ENCODE data around the gene KCNQ2.
A peak's percentile ranks its signal among the peaks of the same experiment; 100 is the strongest.

KCNQ2 gene

GRCh38 chr20:63423751-63424150 lies 48.7 kb downstream of the KCNQ2 start:
- Mint-ChIP-seq H3K9me3 (no peaks in the 10 kb centered on the region), H3K4me1 (no peaks in the 10 kb centered on the region), H3K27me3 (no peaks in the 10 kb centered on the region), H3K4me3 (no peak overlapping the region), H3K36me3 (ENCODE audit: low read depth) (no peaks in the 10 kb centered on the region), H3K27ac (no peak overlapping the region)
- no peak for ATAC-seq
- no peak for DNase-seq

- Mint-ChIP-seq H3K9me3 (no peaks in the 10 kb centered on the region), H3K36me3 (ENCODE audit: low read depth) (no peaks in the 10 kb centered on the region), H3K4me3 (no peak overlapping the region), H3K27ac (no peak overlapping the region), H3K27me3 (no peaks in the 10 kb centered on the region), H3K4me1 (no peaks in the 10 kb centered on the region)
- ATAC-seq: no peak
- no peak for DNase-seq
Measured at GRCh38 chr20:63422653-63423052, 49.8 kb downstream of the KCNQ2 start.

GRCh38 chr20:63421913-63422312 lies 50.5 kb downstream of the KCNQ2 start:
- Mint-ChIP-seq H3K9me3 (no peaks in the 10 kb centered on the region), H3K36me3 (ENCODE audit: low read depth) (no peaks in the 10 kb centered on the region), H3K27me3 (peaks cover 2% of the 10 kb centered on the region), H3K27ac (no peak overlapping the region), H3K4me3 (no peak overlapping the region), H3K4me1 (no peaks in the 10 kb centered on the region)
- no peak for ATAC-seq
- no peak for DNase-seq

- DNase-seq (no peak), ATAC-seq (no peak)
- Mint-ChIP-seq H3K4me3 (no peak overlapping the region), H3K27me3 (peaks cover 2% of the 10 kb centered on the region), H3K4me1 (no peaks in the 10 kb centered on the region), H3K27ac (no peak overlapping the region), H3K36me3 (ENCODE audit: low read depth) (no peaks in the 10 kb centered on the region), H3K9me3 (no peaks in the 10 kb centered on the region)
Measured at GRCh38 chr20:63421094-63421692, 51.3 kb downstream of the KCNQ2 start.

GRCh38 chr20:63420359-63421093 lies 51.9 kb downstream of the KCNQ2 start:
- no peaks in the 10 kb centered on the region for H3K9me3 Mint-ChIP-seq
- no peaks in the 10 kb centered on the region for H3K4me1 Mint-ChIP-seq
- H3K27ac Mint-ChIP-seq: no peak overlapping the region
- ATAC-seq (no peak), DNase-seq (no peak)
- H3K36me3 Mint-ChIP-seq (ENCODE audit: low read depth): no peaks in the 10 kb centered on the region
- peaks cover 2% of the 10 kb centered on the region for H3K27me3 Mint-ChIP-seq
- no peak overlapping the region for H3K4me3 Mint-ChIP-seq

GRCh38 chr20:63419299-63419698 lies 53.2 kb downstream of the KCNQ2 start:
- no peaks in the 10 kb centered on the region for H3K36me3 Mint-ChIP-seq (ENCODE audit: low read depth)
- peaks cover 2% of the 10 kb centered on the region for H3K27me3 Mint-ChIP-seq
- no peak overlapping the region for H3K4me3 Mint-ChIP-seq
- no peaks in the 10 kb centered on the region for H3K4me1 Mint-ChIP-seq
- no peak for ATAC-seq
- DNase-seq: no peak
- H3K27ac Mint-ChIP-seq: no peak overlapping the region
- no peaks in the 10 kb centered on the region for H3K9me3 Mint-ChIP-seq

GRCh38 chr20:63418617-63419016 lies 53.8 kb downstream of the KCNQ2 start:
- Mint-ChIP-seq H3K4me1 (no peaks in the 10 kb centered on the region), H3K4me3 (no peak overlapping the region), H3K27me3 (peaks cover 2% of the 10 kb centered on the region), H3K36me3 (ENCODE audit: low read depth) (no peaks in the 10 kb centered on the region), H3K27ac (no peak overlapping the region), H3K9me3 (no peaks in the 10 kb centered on the region)
- DNase-seq (no peak), ATAC-seq (no peak)

GRCh38 chr20:63417738-63418120 lies 54.7 kb downstream of the KCNQ2 start:
- no peaks in the 10 kb centered on the region for H3K36me3 Mint-ChIP-seq (ENCODE audit: low read depth)
- ATAC-seq: peak; percentile 3
- H3K4me1 Mint-ChIP-seq: no peaks in the 10 kb centered on the region
- no peak for DNase-seq
- H3K9me3 Mint-ChIP-seq: no peaks in the 10 kb centered on the region
- no peak overlapping the region for H3K4me3 Mint-ChIP-seq
- no peak overlapping the region for H3K27ac Mint-ChIP-seq
- H3K27me3 Mint-ChIP-seq: peaks cover 3% of the 10 kb centered on the region

- Mint-ChIP-seq H3K27me3 (peaks cover 3% of the 10 kb centered on the region), H3K27ac (no peak overlapping the region), H3K36me3 (ENCODE audit: low read depth) (no peaks in the 10 kb centered on the region), H3K4me1 (no peaks in the 10 kb centered on the region), H3K4me3 (no peak overlapping the region), H3K9me3 (no peaks in the 10 kb centered on the region)
- no peak for DNase-seq
- no peak for ATAC-seq
Measured at GRCh38 chr20:63417097-63417737, 55.2 kb downstream of the KCNQ2 start.

- no peaks in the 10 kb centered on the region for H3K9me3 Mint-ChIP-seq
- H3K4me1 Mint-ChIP-seq: peaks cover 1% of the 10 kb centered on the region
- no peak for ATAC-seq
- no peak for DNase-seq
- H3K4me3 Mint-ChIP-seq: no peak overlapping the region
- peaks cover 3% of the 10 kb centered on the region for H3K27me3 Mint-ChIP-seq
- H3K36me3 Mint-ChIP-seq (ENCODE audit: low read depth): no peaks in the 10 kb centered on the region
- H3K27ac Mint-ChIP-seq: no peak overlapping the region
Measured at GRCh38 chr20:63416631-63417030, 55.8 kb downstream of the KCNQ2 start.

- DNase-seq (no peak), ATAC-seq (no peak)
- Mint-ChIP-seq H3K4me3 (no peak overlapping the region), H3K9me3 (no peaks in the 10 kb centered on the region), H3K36me3 (ENCODE audit: low read depth) (no peaks in the 10 kb centered on the region), H3K4me1 (peaks cover 3% of the 10 kb centered on the region), H3K27ac (no peak overlapping the region), H3K27me3 (peaks cover 3% of the 10 kb centered on the region)
Measured at GRCh38 chr20:63415647-63416391, 56.6 kb downstream of the KCNQ2 start.

GRCh38 chr20:63414720-63415430 lies 57.6 kb downstream of the KCNQ2 start:
- Mint-ChIP-seq H3K4me1 (peaks cover 3% of the 10 kb centered on the region), H3K4me3 (no peak overlapping the region), H3K27me3 (peaks cover 3% of the 10 kb centered on the region), H3K27ac (no peak overlapping the region), H3K36me3 (ENCODE audit: low read depth) (no peaks in the 10 kb centered on the region), H3K9me3 (no peaks in the 10 kb centered on the region)
- ATAC-seq (no peak), DNase-seq (no peak)

- Mint-ChIP-seq H3K27me3 (peaks cover 3% of the 10 kb centered on the region), H3K27ac (no peak overlapping the region), H3K9me3 (no peaks in the 10 kb centered on the region), H3K4me1 (peaks cover 3% of the 10 kb centered on the region), H3K36me3 (ENCODE audit: low read depth) (no peaks in the 10 kb centered on the region), H3K4me3 (no peak overlapping the region)
- DNase-seq (no peak), ATAC-seq (no peak)
Measured at GRCh38 chr20:63413963-63414684, 58.3 kb downstream of the KCNQ2 start.

- Mint-ChIP-seq H3K27me3 (peaks cover 3% of the 10 kb centered on the region), H3K36me3 (ENCODE audit: low read depth) (no peaks in the 10 kb centered on the region), H3K27ac (no peak overlapping the region), H3K9me3 (no peaks in the 10 kb centered on the region), H3K4me3 (no peak overlapping the region), H3K4me1 (peaks cover 3% of the 10 kb centered on the region)
- DNase-seq: no peak
- ATAC-seq: no peak
Measured at GRCh38 chr20:63413323-63413722, 59.1 kb downstream of the KCNQ2 start.
